G401 (cell line): ENCODE measurements around the gene CCDC78. TPM values are rescaled to one million over a fixed set of nuclear protein-coding genes. Genes with fewer than 3 reads are reported as not detected.
"Not testable (repeated sequence)": the region's sequence is repeated elsewhere in the genome, so short reads cannot be mapped to it uniquely, and the experiment has no call there.

ENCODE experiments used
- DNase-seq: peaks from one replicate; pipeline ENCODE4 v3.0.0-alpha.2; 2015; ENCODE audit warnings: low spot score
- in situ Hi-C: cut with HindIII; loops from 2 replicates; pipeline ENCODE4 v1.10.0; 2016; ENCODE audit warnings: low sequenced_read_pairs, mixed read lengths
- total RNA-seq: library from RNA; depleted of rRNA; stranded (reverse); fragments of >200 nt; shearing (Covaris generic); gene quantifications from 2 replicates; pipeline ENCODE4 v1.2.3, GENCODE V29; 2014

Gene CCDC78
- total RNA-seq, 1 experiment from 2014 or later, result 26.4 TPM

- in situ Hi-C loops, result loop anchor here (25.0 kb wide), 1 partner anchor 156 kb away; no protein-coding TSS in a partner anchor
- no peak for DNase-seq
Observed at GRCh38 chr16:706189-707061, 19.8 kb downstream of the CCDC78 start.

GRCh38 chr16:705431-706188, 20.6 kb downstream of the CCDC78 start, which contains the start of gene FBXL16:
Gene FBXL16 (minus strand): TSS chr16:705801. CDS start chr16:697405, 8,396 bp downstream.
- DNase-seq, result peak; percentile 79
- in situ Hi-C loops, result loop anchor here (25.0 kb wide), 1 partner anchor 157 kb away; no protein-coding TSS in a partner anchor

GRCh38 chr16:704552-705380, 21.5 kb downstream of the CCDC78 start:
- DNase-seq, result peak; percentile 84
- in situ Hi-C loops, result loop anchor here (25.0 kb wide), 1 partner anchor 158 kb away; no protein-coding TSS in a partner anchor

- no peak for DNase-seq
- in situ Hi-C loops, result loop anchor here (25.0 kb wide), 1 partner anchor 158 kb away; no protein-coding TSS in a partner anchor
Observed at GRCh38 chr16:704047-704446, 22.2 kb downstream of the CCDC78 start.

- no peak for DNase-seq
- in situ Hi-C loops, result loop anchor here (25.0 kb wide), 1 partner anchor 159 kb away; no protein-coding TSS in a partner anchor
Observed at GRCh38 chr16:703406-703805, 22.8 kb downstream of the CCDC78 start.

GRCh38 chr16:702341-702740, 23.9 kb downstream of the CCDC78 start:
- DNase-seq, result no peak
- in situ Hi-C loops, result loop anchor here (25.0 kb wide), 1 partner anchor 160 kb away; no protein-coding TSS in a partner anchor

- in situ Hi-C loops, result loop anchor here (25.0 kb wide), 1 partner anchor 161 kb away; no protein-coding TSS in a partner anchor
Observed at GRCh38 chr16:700684-701584, 25.3 kb downstream of the CCDC78 start.

GRCh38 chr16:698911-699671, 27.2 kb downstream of the CCDC78 start:
- in situ Hi-C loops, result no loop called here
- DNase-seq, result no peak

More at GRCh38 chr16:700684-701584, 25.3 kb downstream of the CCDC78 start:
- no peak for DNase-seq

GRCh38 chr16:695355-696089, 30.7 kb downstream of the CCDC78 start:
- DNase-seq, result peak; percentile 71
- in situ Hi-C loops, result no loop called here

GRCh38 chr16:694863-695354, 31.3 kb downstream of the CCDC78 start:
- no peak for DNase-seq
- in situ Hi-C loops, result no loop called here

- in situ Hi-C loops, result no loop called here
- no peak for DNase-seq
Observed at GRCh38 chr16:694187-694862, 31.9 kb downstream of the CCDC78 start.

- DNase-seq, result no peak
- in situ Hi-C loops, result no loop called here
Observed at GRCh38 chr16:693766-694165, 32.5 kb downstream of the CCDC78 start.

- in situ Hi-C loops, result no loop called here
Observed at GRCh38 chr16:693364-693763, 32.9 kb downstream of the CCDC78 start.

GRCh38 chr16:692356-693108, 33.7 kb downstream of the CCDC78 start:
- DNase-seq, result no peak

More at GRCh38 chr16:693364-693763, 32.9 kb downstream of the CCDC78 start:
- DNase-seq, result no peak

GRCh38 chr16:691242-691641, 35.0 kb downstream of the CCDC78 start:
- DNase-seq, in situ Hi-C loops: not testable (repeated sequence)

More at GRCh38 chr16:692356-693108, 33.7 kb downstream of the CCDC78 start:
- in situ Hi-C loops, result no loop called here
